ENCODE results near the gene AGK. TPM values are rescaled to one million over a fixed set of nuclear protein-coding genes. Genes with fewer than 3 reads are reported as not detected.

Gene AGK
- total and polyA plus RNA-seq, 2 of the 8 experiments (the other 6 are each of a cell fraction or from before 2014, with no cell fraction given): 25.8 to 34.0 TPM

DNA sequence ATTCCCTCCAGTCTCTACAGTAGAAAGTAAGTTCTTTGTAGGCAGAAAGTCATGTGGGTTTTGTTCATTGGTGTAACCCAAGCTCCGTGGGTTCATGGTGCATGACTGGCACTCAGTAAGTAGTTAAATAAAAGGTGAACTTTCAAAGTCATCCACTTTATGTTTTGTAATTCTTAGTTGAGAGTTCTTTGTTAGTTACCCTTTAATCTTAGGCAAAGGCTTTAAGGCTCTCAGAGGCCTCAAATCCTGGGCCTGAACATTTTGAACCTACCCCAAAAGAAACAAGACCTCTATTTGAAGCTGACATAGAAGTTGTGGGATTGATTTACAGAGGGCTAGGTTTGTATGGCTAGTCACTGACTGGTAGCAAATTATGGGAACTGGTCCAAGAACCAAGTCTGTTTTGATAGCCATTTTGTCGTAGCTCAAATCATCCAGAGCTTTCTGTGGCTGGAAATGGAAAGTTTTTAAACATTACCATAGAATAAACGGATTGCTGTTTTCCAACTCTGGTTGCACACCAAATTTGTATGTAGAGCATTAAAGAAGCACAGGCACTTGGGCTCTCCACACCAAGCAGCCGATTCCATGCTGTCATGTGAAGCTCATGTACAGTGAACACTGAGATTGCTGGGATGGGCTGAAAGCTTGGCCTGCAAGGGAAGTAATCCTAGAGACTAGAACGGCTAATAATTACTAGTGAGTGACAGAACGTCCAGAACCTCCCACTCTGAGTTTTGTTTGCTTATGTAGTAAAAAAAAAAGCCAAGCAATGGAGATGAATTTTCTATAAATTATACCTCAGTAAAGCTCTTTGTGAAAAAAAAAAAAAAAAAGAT lies 97.3 kb downstream of the AGK start (continued):
- TF ChIP-seq CTCF (IDR thresholded peaks at IDR 0.05; ENCODE audit: control extremely low read depth in 1 of 3, insufficient read depth in 1 of 3, low read depth in 1 of 3, low read length in 3 of 3): no peak
- no peak for TF ChIP-seq USF2 (IDR thresholded peaks at IDR 0.05; ENCODE audit: low read length)
- TF ChIP-seq PHF8 (conservative IDR thresholded peaks at IDR 0.05; ENCODE audit: low read depth, low read length): no peak
- no peak for TF ChIP-seq POU5F1 (IDR thresholded peaks at IDR 0.05; ENCODE audit: low read depth, low read length)
